GM19351 (cell line): ENCODE data around the gene ADAMTS8.

ENCODE experiments used
- ATAC-seq: cut with Tn5 transposase; IDR thresholded peaks from one replicate; pipeline ENCODE4 v1.9.1; 2021; ENCODE audit warnings: mild to moderate bottlenecking, moderate library complexity; ENCODE audit not compliant: unreplicated experiment

The ADAMTS8 gene

DNA sequence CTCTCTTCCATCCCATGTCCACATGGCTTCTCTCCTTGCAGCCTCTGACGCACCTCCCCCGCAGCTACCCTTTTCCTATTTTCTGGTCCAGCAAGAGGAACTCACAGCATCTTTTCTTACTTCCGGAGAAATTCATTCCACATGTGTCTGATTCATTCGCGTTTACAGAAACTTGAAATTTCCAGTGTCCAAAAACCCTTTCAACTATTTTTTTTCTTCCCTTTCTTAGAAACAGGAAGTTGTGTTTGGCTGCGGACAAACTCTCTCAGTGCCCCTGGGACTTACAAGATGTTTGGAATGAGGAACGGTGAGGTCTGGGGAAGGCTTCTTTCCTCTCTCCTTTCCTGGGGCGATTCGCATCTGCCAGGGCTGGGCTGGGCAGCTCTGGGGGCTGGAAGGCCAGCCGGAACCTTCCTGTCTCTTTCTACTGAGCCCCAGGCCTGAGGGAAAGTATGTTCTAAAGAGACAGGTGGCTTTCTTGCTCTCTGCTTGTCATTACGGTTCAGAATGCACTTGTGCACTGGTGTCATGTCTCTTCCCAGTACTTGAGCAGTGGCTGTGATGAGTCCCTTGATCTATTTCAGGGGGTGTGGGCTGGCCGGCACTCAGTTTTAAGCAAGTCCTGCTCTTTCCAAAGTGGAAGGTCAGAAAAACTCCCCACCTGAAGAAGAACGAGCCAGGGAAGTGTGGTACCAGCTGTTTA is 27.5 kb downstream of the ADAMTS8 start:
- no peak for ATAC-seq

DNA sequence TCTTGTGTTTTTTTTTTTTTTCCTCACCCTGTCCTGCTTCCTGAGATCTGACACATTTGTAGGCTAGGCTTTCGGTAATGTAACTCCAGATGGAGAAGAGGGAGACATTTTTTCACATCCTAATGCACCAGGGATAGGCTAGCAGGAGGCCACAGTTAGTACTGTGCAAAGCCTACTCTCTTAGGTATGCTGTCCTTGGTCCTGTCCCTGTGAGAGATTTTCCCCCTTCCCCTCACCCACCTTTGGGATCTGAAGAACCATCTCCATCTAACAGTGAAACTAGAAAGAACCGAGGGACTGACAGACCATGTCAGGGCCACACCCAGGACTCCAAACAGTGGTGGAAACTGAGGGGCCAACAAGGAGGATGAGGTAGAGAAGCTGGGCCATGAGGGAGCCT is 29.2 kb downstream of the ADAMTS8 start:
- ATAC-seq: no peak

DNA sequence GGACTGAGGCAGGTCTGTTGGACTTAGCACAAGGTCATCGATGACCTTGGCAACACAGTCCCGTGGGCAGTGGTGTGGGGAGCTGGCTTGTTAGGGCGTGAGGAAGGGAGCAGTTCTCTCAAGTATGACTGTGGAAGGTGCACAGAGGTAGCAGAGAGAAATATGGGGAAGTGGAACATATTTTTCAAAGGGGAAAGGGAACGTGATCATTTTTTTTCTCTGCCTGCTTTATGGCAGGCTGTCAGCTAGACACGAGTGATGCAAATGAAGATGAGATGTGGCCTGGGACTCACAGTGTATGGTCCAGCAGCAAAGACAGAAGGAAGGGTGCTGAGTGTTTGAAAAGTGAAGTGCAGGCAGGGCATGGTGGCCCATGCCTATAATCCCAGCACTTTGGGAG is 30.6 kb downstream of the ADAMTS8 start:
- ATAC-seq: no peak

DNA sequence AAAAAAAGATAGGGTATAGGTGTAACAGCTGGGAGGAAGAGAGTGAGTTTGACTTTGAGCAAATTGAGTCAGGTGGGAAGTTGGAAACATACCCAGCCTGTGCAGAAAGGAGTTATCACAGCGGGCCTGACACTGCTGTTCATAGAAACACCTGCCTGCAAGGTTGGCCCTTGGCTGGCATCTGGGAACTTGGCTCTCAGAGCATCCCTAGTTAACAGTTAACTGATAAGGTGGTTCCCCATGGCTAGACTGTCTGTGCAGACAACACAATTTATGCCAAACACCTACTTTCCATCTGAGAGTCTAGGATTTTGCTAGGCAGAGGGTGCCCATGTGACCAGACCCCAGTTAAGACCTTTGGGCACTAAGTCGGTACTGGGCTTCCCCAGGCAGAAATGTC is 31.4 kb downstream of the ADAMTS8 start:
- ATAC-seq: no peak

DNA sequence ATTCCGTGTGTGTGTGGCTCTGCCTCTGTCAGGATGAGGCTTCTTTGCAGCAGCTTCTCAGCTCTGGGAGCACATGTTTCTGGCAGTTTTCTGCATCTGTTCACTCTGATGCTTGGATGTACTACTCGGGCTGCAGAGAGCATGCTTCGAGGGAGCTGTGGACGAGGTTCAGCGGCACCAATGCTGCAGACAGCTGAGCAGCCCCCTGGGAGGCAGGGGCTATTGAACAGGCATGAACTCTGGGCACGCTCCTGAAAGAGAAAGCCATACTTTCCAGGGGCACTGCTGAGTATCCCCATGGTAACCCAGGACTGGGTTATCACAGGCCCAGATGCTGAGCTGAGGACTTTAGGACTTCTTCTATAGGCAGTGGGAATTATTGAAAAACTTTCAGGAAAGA is 33.8 kb downstream of the ADAMTS8 start:
- no peak for ATAC-seq

DNA sequence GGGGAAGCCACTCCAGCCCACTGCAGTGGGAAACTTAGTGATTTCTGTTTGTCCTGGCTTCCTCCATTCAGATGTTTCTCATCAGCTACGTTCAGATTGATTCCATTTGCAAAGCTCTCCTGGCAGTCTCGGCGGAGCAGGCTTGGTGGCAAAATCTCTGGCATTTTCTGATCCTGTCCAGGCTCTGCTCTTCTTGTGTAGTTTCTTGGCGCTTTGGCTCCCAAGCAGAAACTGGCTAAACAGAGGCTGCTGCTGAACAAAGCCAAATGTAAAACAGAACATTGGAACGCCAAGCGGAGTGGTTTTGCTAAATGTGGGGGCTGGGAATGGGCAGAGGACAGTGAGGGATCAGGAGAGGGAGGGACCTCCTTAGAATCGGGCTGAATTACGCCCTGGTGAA is 36.7 kb downstream of the ADAMTS8 start:
- no peak for ATAC-seq

DNA sequence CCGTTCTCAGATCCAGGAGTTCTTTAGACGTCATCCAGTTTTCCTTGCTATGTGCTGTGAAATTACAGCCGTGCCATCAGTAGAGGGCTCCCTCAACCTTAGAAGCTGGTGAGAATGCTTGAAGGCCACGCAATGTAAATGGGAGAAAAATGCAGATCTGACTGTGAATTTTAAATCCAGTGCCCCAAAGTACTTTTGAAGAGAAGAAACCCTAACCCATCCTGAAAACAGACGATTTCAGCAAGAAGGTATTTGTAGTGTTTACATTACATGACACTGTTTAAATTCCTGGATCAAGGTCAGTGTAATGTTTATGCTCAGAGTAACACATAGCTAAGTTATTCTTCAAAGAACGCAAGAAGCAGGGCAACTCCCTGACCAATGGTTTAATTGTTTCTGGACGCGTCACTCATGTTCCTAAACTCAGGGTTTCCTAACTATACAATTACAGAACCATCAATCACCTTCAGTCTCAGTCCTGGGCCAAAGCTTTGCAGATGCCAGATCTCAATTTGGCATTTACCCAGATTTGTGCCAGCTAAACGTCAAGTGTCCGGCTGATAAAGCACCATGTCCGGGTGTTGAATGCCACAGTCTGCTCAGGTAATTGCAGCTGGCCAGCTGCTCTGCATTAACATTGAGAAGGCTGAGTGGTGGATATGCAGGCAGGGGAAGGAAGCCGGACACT is 38.2 kb downstream of the ADAMTS8 start:
- no peak for ATAC-seq

DNA sequence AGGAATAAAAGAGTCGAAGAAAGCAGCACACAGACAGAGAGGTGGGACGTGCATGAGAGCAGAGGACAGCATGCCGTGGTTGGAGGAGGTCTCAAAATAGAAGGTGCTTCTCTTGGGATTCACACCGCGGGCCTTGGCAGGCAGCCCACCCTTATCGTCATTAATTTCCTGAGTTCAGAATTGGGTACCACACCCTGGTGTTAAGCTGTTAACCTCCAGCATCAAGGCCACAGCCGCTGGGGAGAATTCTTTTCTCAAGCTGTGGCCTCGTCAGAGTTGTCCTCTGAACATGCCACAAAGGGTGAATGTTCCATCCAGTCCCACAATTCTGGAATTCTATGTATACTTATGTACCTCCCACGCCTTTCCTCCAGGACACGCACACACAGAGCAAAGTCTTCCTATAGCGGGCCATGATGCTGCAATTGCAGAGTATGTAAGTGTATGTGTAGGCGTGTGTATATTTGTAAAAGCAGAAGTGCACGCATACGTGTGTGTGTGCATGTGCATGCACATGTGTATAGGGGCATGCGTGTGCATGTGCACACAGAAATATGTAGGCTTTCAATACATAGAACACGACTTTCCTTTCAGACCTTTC is 39.0 kb downstream of the ADAMTS8 start:
- ATAC-seq: no peak

DNA sequence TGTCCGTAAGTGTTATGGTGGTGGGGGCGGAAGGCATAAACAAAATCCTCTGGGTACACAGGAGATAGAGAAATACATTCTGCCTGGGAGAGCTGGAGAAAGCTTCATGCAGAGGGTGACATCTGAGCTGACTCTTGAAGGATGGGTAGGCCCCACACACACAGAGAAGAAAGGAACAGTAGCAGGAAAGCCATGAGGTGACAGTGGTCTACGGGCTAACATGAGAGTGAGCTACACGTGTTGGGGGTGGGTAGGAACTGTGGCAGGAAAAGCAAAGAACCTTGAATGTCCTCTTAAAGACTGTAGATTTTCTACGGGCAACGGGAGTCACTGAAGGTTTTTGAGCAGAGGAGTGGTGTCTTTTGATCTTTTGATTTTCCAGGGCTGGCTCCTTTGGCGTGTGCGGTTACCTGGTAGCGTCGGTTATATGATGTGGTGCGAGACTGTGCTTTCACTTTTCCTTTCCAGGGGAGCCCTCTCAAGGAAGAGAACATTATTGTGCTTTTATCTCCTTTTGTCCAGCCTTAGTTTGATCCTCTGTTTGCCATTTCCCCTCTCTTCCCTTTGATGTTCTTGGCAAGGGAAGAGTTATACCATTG is 39.7 kb downstream of the ADAMTS8 start:
- no peak for ATAC-seq

DNA sequence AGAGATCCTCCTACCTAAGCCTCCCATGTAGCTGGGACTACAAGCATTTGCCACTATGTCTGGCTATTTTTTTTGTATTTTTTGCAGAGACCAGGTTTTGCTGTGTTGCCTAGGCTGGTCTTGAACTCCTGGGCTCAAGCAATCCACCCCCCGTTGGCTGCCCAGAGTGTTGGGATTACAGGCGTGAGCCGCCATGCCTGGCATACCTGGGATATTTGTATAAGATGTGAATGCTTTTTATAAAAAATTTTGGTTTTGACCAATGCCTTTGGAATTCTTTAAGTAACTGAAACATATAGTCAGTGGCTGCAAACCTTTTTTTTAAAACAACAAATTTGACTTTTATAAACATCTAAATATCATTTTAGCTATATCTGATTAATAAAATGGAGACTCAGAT is 42.4 kb downstream of the ADAMTS8 start:
- no peak for ATAC-seq

DNA sequence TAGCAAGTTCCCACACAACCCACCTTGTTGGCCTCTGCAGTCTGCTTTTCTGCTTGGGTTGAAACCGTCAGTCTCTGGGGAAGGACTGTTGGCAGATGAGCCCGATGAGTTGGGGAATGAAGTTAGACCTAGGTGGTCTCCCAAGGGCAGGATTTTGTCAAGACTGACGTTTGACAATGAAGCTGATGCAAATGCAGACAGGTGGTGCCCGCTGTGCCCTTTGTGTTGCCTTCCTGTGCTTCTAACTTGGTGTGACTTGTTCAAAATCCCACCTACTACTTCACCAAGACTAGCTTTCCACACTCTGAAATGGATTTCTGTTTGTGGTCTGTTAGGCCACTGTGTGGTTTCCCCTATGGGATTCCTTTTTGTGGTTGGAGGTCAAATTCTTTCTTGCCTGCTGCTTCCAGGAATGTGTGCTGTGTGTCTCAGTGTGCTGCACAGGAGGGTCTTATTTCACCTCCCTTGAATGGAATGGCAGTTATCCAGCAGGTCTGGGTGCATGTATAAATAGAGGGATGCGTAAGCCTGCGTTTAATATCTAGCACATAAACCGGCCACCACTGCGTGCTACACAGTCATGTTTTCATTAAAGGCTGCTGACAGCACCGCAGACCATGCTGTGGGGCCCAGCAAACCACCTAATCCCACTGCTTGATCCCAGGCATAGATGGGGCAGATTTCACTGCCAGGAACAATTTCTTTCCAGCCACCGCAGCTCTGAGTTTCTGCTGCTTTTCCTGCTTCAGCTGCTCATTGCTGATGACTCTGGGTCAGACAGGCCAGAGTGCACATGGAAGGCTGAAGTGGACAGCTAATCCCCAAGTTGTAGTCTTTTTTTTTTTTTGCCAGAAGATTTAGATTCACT is 44.8 kb downstream of the ADAMTS8 start:
- ATAC-seq: no peak

DNA sequence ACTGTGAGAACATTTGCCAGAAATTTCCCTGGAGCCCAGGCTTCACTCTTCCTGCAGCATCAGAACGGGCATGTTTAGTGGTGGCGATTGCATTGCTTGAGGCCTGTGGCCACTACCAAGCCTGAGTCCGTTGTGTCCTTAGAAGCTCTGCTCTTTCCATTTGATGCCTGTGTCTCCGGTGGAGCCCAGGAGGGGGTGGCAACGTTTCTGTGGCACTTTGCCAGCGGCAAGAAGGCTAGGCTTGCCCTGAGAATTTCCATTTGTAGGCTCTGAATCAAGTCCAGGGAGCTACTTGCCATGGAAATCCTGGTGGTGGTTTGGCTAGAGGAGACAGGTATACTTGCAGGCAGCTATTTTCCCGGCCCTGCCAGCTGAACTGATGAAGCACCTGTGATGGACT is 47.1 kb downstream of the ADAMTS8 start:
- ATAC-seq: no peak

DNA sequence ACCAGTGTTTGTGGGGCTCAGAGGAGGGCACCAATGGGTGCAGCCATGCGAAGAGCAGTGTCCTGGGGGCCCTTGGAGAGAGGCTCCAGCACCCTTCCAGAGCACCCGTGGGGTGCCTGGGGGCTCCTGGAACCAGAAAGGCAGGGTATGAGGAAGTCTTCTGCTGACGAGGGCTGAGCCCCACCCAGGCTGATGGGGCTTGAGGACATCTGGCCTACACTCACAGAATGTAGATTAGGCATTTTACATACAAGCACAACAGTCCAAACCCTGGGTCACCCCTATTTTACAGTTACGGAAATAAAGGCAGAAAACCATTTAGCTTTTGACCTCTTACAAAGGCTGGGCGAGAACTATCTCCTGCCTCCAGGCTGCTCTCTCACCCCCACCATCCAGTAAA is 47.6 kb downstream of the ADAMTS8 start:
- ATAC-seq: no peak

DNA sequence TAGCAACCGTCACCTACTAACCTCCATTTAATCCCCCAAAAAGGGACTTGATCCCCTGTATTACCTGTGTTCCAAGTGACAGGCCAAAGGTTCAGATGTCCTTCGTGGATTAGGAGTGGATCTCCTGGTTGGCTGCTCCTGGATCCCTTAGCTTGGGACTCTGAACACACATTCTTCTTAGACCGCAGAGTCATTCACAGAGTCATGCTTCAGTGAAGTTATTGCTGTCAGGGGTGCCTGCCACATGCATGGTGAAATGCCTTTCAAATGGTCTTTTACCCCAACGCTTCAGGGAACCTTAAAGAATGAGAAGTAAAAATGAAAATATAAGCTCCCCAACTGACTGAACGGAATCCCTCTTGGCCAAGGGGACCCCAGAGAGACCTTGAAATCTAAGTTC is 49.1 kb downstream of the ADAMTS8 start:
- no peak for ATAC-seq

DNA sequence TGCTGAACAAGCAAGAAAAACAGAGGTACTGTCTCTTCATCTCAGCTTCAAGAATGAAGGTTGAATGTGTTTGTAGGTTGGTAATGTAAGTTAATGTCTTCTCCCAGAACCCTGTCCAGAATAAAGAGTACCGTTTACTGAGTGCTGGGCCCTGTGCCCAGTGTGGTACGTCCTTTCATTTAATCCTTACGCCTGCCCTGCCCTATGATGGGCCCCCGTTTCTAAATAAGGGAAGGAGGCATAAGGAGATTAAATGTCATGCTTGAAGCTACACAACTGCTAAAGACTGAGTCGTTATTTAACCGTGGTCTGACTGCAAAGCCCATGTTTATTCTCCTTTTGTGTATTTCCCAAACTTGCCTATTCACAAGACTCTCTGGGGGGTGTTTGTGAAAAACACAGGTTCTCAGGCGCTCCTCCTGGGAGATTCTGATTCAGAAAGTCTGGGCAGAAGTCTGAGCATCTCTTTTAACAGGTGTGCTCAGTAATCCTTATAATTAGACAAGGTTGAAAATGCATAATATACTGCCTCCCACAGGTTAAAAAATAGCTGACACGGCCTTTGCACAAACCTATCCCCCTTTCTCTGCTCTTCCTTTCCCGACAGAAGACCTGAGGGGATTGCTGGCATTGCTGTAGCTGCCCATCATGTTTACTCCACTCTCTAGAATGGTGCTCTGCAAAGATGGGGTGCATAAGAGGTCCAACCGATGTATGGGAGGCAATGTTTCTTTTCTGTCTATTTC is 57.4 kb downstream of the ADAMTS8 start:
- no peak for ATAC-seq

DNA sequence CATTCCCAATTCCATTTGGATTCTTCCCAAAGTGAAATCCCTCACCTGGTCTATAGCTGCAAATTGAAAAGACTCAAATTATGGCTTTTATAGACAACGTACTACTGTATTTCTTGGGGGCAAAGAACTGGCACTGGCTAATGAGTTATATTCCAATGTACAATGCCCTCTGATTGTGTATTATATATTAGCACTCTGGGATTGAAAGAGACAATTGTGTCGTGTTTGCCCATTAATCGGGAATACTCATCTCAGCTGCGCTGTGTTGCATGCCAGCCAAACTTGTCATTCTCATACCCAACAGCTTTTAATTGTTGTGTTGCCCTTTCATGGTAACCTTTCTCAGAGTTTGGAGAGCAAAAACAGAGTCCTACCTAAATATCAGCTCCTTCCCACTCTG is 58.7 kb downstream of the ADAMTS8 start:
- no peak for ATAC-seq

DNA sequence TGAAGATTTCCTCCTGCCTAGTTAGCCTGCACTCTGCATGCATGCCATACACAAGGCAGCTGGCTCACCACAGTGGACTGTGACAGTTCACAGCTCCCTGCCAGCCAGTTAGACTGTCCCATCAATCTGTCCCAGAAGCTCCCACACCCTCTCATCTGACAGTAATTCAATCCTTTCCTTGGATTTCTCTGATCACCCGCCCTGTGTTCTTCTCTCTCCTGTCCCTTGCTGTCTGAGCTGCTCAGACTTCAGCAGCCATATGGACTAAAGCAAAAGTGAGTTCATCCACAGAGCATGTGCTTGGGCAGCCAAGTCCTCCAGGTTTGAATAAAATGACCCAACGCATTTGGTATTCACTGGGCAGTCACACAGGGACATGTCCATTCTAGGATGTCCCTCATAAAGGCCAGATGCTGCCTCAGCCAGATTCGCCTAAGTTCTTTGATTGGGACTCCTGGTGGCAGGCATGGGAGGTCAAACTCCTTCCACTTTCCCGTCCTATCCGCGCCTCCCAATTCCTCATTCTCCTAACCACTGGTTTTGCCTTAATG is 59.2 kb downstream of the ADAMTS8 start:
- ATAC-seq: no peak

DNA sequence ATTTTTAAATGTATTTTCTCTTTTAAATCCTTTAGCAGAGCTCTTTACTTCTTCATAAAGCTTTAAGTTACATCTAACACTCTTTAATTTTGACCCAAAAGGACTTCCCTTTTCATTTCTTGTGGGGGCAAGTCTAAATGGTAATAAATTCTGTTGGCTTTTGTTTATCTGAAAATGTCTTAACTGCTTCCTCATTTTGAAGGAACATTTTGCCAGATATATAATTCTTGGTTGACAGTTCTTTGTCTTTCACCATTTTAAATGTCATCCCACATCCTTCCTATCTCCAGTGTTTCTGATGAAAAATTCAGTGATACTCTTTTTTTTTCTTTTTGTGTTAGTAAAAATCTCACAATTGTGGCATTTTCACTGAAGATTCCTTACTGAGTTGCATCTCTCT is 69.0 kb downstream of the ADAMTS8 start:
- ATAC-seq: no peak

DNA sequence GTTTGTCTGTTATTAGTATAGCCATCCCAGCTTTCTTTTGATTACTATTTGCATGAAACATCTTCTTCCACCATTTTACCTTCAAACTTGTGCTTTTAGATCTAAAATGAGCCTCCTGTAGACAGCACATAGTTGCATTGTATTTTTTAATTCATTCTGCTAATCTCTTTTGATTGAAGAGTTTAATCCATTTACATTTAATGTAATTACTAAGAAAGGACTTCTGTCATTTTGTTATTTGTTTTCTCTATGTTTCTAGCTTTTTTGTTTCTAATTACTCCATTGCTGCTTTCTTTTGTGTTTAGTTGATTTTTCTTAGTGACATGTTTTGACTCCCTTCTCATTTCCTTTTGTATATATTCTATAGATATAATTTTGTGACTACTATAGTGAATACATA is 70.0 kb downstream of the ADAMTS8 start:
- ATAC-seq: no peak
